HG03066 (cell line): ENCODE results near the gene SERPINB2.
"Not testable (repeated sequence)": the region's sequence is repeated elsewhere in the genome, so short reads cannot be mapped to it uniquely, and the experiment has no call there.

Experiments
- ATAC-seq: cut with Tn5 transposase; IDR thresholded peaks from one replicate; pipeline ENCODE4 v1.9.1; 2021; ENCODE audit warnings: low read depth; ENCODE audit not compliant: unreplicated experiment

Gene SERPINB2

DNA sequence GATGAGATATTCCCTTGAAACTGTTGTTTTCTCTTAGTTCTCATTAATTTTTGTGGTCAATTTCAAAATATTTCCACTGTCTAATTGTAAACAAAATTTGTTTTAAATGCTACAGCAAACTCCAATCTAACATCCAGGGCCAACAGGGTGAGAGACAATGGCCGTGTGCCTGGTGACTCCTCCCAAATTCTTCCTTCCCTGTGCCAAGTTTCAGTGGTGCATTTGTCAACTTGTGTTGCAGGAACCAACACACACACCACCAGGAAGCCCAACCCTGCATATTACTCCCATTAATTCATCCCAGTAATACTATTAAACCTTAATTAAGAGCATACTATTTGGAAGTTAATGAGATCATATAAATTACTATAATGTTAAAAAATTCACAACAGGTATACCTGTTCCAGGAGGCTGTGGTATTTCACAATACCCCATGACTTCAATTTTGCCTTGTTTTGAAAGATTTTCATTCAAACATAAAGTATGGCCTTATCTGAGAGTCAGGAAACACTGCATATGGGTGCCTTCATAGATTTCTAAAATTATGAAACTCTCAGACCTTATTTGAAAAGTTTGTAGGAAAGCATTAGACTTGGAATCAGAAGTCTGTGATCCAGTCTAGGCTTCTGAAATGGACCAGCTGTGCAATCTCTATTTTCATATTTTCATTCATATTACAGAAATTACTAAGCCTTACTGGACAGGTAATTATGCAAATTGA, 1.1 kb downstream of the SERPINB2 start:
- ATAC-seq: no peak

- ATAC-seq: no peak
Observed at GRCh38 chr18:63889626-63890025, 2.1 kb downstream of the SERPINB2 start.

DNA sequence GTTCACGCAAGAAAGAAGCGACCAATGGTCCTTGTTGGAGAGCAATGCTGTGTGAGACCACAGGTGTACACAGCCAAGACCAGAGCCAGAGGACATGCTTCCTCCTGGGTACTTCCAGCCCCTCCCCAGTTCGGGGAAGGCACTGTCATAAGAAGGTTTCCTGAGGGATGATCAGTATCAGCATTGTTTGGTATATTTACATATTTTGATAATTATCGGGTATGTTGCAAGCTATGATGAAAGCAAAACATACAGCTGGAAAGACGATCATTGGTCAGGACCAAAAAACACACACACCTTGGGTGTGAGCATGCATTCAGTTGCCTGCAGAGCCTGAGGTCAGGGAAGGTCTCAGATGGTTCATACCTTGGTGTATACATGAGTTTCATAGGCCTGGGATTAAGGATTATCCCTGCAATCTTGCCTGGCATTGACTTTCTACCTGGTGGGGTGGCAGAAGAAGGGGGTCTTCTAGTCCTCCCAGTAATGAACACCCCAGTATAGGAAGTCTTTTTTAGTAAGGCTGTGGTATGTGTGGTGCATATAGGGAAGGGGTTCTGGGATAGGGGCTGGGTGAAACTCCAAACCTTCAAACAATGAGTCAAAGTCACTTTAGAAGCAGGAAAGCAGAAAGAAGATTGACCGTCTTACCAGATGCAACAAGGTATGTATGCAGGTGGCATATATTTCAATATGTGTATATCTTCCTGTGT, 2.9 kb downstream of the SERPINB2 start:
- ATAC-seq: no peak

GRCh38 chr18:63890950-63891304, 3.4 kb downstream of the SERPINB2 start:
- ATAC-seq: no peak

- ATAC-seq: no peak
Observed at GRCh38 chr18:63892566-63892965, 5.1 kb downstream of the SERPINB2 start.

DNA sequence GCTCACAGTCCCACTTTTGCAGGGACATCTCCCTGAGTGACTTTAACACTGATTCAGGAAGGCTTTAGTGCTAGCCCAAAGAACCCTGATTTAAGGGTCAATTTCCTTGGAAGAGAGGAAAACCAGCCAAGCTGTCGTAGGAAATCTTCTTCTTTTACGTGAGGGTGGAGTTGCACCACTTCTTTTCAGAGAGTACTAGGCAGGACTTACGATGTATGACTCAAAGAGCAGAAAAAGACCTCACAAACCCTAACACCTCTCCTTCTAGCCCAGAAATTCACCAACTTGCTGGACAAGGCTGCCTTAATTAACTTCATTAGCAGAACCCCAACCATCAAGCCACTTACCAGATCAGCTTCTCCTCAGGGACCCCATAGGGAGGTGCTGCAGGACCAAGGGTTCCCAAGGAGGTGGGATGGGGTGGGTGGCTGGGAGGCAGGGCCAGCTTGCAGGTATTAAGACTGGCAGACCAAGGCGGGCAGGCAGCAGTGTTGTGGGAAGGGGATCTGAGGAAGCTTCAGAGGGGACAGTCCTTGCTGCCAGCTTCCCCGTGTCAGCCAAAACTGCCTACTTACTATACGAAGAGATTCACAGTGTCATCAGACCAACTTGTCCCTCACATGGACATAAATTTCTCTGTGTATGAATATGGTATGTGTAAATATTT, 6.7 kb downstream of the SERPINB2 start:
- ATAC-seq: no peak

DNA sequence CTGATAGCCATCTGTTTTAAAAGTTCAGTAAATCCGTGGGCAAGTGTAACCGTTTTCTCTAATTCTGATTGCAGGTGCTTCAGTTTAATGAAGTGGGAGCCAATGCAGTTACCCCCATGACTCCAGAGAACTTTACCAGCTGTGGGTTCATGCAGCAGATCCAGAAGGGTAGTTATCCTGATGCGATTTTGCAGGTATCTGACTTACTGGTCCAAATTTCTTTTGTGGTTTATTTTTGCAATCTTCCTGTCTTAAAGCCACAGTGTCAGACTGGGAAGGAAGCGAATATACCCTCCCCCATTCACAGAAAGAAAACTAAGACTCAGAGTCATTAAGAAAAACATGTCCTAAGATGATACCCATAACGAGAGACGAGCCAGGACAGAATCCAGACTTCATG, 7.7 kb downstream of the SERPINB2 start:
- no peak for ATAC-seq

DNA sequence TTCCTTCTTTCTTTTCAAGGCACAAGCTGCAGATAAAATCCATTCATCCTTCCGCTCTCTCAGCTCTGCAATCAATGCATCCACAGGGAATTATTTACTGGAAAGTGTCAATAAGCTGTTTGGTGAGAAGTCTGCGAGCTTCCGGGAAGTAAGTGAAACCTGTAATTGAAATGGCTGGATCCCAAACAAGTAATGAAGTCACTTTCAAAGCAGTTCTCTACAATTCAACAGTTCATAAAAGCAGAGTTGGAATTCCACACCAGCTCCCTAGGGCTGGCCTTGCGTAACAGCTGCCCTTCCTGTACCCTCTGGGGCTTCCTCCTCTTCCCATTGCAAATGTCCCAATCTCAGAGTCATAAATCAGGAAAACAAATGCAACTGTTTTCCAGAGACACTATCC, 9.6 kb downstream of the SERPINB2 start:
- no peak for ATAC-seq

GRCh38 chr18:63899206-63899605, 11.7 kb downstream of the SERPINB2 start:
- no peak for ATAC-seq

DNA sequence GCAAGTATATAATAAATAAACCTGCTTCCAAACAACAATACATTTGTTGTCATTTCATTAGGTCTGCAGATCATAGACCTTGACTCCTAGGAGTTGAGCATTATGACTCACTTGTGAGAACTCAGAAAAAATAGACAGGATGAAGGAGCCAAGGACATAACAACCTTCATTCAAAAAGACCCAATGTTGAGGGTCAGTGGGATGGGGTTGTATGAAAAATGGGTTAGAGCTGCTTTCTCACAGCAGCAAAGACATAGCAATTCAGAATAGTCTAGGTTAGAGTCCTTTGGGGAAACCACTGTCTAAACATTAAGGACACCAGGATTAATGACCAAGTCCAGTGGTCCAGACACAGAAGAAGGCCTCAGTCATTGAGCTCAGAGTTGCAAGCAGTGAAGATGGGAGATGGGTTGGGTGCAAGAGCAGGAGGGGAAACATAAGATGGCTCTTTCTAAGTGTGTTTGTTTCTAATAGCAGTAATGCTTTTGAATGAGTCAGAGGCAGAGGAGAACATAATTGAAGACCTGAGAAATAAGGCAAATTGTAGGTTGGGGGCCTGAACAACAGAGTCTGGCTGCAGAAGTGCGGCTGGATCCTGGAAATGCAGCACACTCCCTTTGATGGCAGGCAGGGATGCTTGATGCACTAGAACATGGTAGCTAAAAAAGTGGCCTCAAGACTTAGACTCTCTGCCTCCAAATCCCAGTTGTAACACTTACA, 16.5 kb downstream of the SERPINB2 start:
- no peak for ATAC-seq

- no peak for ATAC-seq
Observed at GRCh38 chr18:63904694-63905093, 17.2 kb downstream of the SERPINB2 start.

DNA sequence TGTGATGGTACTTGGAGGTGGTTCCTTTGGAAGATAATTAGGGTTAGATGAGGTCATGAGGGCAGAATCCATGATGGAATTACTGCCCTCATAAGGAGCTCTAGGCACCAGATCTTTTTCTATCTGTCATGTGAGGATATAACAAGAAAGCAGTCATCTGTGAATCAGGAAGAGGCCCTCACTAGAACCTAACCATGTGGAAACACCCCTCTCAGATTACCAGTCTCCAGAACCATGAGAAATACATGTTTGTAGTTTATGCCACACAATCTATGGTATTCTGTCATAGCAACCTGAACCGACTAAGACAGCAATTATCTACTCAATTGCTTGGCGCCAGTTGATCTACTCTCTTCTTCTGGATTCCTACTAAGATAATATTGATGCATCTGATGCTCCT, 17.9 kb downstream of the SERPINB2 start:
- no peak for ATAC-seq

GRCh38 chr18:63906056-63906455, 18.6 kb downstream of the SERPINB2 start:
- no peak for ATAC-seq

- no peak for ATAC-seq
Observed at GRCh38 chr18:63907664-63908063, 20.2 kb downstream of the SERPINB2 start, which contains the start of gene SERPINB10. Gene SERPINB10, plus strand, starts transcription at chr18:63907958. Its CDS starts 7,553 bp downstream, at chr18:63915511.

DNA sequence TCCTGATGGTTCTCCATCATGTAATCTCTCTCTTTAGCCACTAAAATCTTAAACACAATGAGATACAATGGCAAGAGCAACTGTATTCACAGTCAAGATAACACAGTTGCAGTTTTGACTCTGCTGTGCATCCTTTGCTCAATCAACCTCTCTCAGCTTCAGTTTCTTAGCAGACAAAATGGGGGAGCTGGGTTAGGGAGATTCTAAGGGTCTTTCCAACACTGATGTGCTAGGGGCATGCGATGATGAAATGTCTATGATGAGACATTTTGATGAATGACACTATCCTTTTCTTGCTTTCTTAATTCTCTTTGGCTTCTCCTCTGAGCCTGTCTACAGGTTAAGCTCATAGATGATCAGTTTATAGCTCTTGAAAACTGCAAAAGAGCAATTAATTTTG, 21.4 kb downstream of the SERPINB2 start:
- no peak for ATAC-seq

GRCh38 chr18:63909870-63910269, 22.4 kb downstream of the SERPINB2 start:
- no peak for ATAC-seq

DNA sequence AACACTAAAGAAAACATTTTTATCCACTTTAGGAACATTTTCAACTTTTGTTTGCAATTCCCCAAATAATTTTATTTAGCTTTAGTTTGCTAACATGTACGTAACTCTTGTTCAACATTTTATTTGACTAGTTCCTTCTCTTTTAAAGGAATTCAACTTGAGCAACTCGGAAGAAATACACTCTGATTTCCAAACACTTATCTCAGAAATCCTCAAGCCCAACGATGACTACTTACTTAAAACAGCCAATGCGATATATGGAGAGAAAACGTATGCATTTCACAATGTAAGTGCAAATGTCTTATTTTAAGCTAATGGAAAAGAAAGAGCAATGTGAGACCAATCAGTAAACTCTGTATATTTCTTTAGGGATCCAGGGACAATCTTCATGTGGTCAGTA, 30.3 kb downstream of the SERPINB2 start:
- no peak for ATAC-seq

DNA sequence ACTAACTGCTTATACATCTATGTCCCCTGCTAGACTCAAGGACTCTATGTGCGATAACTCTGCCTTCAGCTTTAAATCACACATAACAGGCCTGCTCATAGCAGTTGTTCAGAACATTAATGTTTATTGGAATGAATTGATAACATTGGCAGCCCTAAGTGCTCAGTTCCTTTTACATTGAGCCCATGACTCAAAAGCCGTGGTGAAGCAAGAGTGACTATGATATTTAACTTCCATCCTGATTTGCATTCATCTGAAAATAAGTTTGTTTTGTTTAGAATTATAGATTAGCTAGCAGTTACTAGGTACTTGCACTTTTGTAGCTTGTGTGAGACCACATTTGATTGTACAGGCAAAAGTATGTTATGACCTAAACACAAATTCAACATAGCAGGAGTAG, 34.5 kb downstream of the SERPINB2 start:
- no peak for ATAC-seq

GRCh38 chr18:63924551-63924950, 37.0 kb downstream of the SERPINB2 start:
- no peak for ATAC-seq

DNA sequence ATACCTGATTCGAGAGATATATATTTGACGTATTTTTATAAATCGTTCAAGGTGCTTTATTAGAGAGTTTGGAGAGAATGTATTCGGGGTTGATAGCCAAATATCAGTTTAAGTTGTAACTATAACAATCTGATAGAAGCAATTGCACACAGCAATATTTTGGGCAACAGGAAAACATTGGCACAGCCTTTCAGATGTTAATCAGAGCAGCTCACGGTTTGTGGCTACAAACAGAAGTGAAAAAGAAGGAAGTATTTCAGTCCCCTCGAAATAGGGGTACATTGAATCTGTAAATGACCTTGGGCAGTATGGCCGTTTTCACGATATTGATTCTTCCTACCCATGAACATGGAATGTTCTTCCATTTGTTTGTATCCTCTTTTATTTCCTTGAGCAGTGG, 40.8 kb downstream of the SERPINB2 start:
- no peak for ATAC-seq

DNA sequence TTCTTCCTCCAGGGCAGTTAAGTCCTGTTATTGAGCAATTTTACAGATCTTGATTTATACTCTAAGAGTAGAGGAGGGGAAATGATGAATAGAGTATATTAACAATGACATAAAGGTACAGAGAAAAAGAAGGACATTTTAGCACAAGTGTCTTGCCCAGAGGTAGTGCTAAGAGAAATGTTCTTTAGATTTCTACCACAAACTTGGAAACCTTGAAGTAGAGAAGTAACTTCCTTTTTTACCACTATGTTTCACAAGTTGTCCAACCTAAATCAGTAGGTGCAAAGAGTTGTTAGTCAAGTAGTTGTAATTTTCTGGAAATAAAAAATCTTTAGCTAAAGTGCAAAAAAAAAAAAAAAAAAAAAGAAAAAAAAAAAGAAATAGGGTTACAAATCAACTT, 41.9 kb downstream of the SERPINB2 start:
- ATAC-seq: not testable (repeated sequence)
